Thyroid gland (tissue), 4 donors: Measurements from ENCODE around the gene MXD1.

Experiments used
- POLR2A ChIP-seq, 2 donors: fragments of 450-650 bp; IDR thresholded peaks; one replicate each; pipeline ENCODE4 v1.6.1; 2017; ENCODE audit warnings: antibody characterized with exemption in 2 of 2, mild to moderate bottlenecking in 2 of 2, moderate library complexity in 1 of 2
- TF ChIP-seq, protein P1 (sequence below), 6 experiments: fragments of 200-600 bp in 3 of 6; fragments of 450-650 bp in 3 of 6; sonication (generic) in 3 of 6; IDR thresholded peaks; one replicate each; pipeline ENCODE4 v1.5.1; 2016 to 2019; ENCODE audit warnings: antibody characterized with exemption in 6 of 6, mild to moderate bottlenecking in 2 of 6, inconsistent platforms in 1 of 6, moderate library complexity in 1 of 6

DNA sequence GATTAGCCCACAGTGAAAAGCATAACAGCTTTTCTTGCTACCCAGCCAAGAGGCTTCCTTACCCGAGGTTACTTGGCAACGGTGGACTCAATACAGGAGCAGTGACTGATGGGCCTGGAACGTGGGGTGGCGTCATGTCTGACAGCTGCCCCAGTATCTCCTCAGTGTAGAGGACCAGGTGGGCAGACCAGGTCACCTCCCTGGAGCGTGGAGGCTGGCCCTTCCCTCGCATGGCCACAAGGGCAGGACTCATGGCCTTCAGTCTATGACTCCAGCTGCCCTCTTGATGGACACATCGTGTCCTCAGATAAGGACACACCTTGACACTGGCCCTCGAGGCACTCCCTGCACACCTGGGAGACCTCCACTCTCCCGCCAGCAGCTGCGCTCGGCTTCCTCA lies 40.1 kb downstream of the MXD1 start:
- no peak for TF ChIP-seq POLR2A (IDR thresholded peaks at IDR 0.05)
- TF ChIP-seq, protein P1, sequence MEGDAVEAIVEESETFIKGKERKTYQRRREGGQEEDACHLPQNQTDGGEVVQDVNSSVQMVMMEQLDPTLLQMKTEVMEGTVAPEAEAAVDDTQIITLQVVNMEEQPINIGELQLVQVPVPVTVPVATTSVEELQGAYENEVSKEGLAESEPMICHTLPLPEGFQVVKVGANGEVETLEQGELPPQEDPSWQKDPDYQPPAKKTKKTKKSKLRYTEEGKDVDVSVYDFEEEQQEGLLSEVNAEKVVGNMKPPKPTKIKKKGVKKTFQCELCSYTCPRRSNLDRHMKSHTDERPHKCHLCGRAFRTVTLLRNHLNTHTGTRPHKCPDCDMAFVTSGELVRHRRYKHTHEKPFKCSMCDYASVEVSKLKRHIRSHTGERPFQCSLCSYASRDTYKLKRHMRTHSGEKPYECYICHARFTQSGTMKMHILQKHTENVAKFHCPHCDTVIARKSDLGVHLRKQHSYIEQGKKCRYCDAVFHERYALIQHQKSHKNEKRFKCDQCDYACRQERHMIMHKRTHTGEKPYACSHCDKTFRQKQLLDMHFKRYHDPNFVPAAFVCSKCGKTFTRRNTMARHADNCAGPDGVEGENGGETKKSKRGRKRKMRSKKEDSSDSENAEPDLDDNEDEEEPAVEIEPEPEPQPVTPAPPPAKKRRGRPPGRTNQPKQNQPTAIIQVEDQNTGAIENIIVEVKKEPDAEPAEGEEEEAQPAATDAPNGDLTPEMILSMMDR (IDR thresholded peaks at IDR 0.05), result no peak
